ENCODE measurements around the gene METAP2.

The METAP2 gene

GRCh38 chr12:95528431-95528830 lies 54.5 kb downstream of the METAP2 start:
- TF ChIP-seq CTCF (IDR thresholded peaks at IDR 0.05; ENCODE audit: poor library complexity, severe bottlenecking), result no peak
- H3K27me3 ChIP-seq (ENCODE audit: insufficient read depth, poor library complexity, severe bottlenecking), result no peaks in the 10 kb centered on the region
- no peaks in the 10 kb centered on the region for H3K4me1 ChIP-seq (ENCODE audit: insufficient read depth, poor library complexity, severe bottlenecking)
- ATAC-seq (ENCODE audit: low read depth) (no peak), DNase-seq (ENCODE audit: low spot score) (no peak)
- H3K36me3 ChIP-seq (ENCODE audit: low read depth), result no peaks in the 10 kb centered on the region
- H3K9me3 ChIP-seq (ENCODE audit: severe bottlenecking), result no peaks in the 10 kb centered on the region
- H3K4me3 ChIP-seq (ENCODE audit: severe bottlenecking), result no peak overlapping the region
- no peak overlapping the region for H3K27ac ChIP-seq (ENCODE audit: poor library complexity, severe bottlenecking)

DNA sequence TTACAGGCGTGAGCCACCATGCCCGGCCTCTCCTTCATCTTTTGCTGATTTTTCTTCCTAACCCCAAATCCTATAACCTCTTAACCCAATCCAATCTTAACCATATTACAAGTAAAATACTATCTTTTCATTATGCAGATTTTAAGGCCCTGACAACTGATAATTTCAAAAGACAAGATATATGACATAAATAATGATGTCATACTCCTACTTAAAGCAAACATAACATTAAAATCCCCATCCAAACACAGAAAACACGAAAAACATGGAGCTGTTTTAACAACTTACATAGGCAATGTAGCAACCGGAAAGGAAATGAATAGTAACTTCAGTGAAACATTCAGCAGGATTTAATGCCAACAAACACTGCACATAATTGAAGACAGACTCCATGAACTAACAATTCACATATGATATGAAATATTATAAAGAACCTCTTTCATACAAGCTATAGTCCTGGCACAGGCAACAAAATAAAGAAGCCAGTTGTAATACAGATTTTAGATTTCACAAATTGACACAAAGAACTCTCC lies 55.8 kb downstream of the METAP2 start:
- no peaks in the 10 kb centered on the region for H3K4me1 ChIP-seq (ENCODE audit: insufficient read depth, poor library complexity, severe bottlenecking)

GRCh38 chr12:95532851-95533250 lies 58.9 kb downstream of the METAP2 start:
- no peak for TF ChIP-seq CTCF (IDR thresholded peaks at IDR 0.05; ENCODE audit: poor library complexity, severe bottlenecking)
- H3K9me3 ChIP-seq (ENCODE audit: severe bottlenecking), result no peaks in the 10 kb centered on the region
- no peak for DNase-seq (ENCODE audit: low spot score)
- peak; percentile 45; the same call in 1 of the 3 replicates for ATAC-seq (ENCODE audit: low read depth)
- no peak overlapping the region for H3K27ac ChIP-seq (ENCODE audit: poor library complexity, severe bottlenecking)
- H3K36me3 ChIP-seq (ENCODE audit: low read depth), result peaks cover 5% of the 10 kb centered on the region; the same call in 1 of the 2 replicates
- no peaks in the 10 kb centered on the region for H3K27me3 ChIP-seq (ENCODE audit: insufficient read depth, poor library complexity, severe bottlenecking)
- H3K4me1 ChIP-seq (ENCODE audit: insufficient read depth, poor library complexity, severe bottlenecking), result no peaks in the 10 kb centered on the region
- no peak overlapping the region for H3K4me3 ChIP-seq (ENCODE audit: severe bottlenecking)

More for the DNA sequence above, 55.8 kb downstream of the METAP2 start:
- Histone ChIP-seq H3K9me3 (ENCODE audit: severe bottlenecking) (no peaks in the 10 kb centered on the region), H3K27me3 (ENCODE audit: insufficient read depth, poor library complexity, severe bottlenecking) (no peaks in the 10 kb centered on the region), H3K36me3 (ENCODE audit: low read depth) (no peaks in the 10 kb centered on the region), H3K4me3 (ENCODE audit: severe bottlenecking) (no peak overlapping the region), H3K27ac (ENCODE audit: poor library complexity, severe bottlenecking) (no peak overlapping the region)
- no peak for TF ChIP-seq CTCF (IDR thresholded peaks at IDR 0.05; ENCODE audit: poor library complexity, severe bottlenecking)
- ATAC-seq (ENCODE audit: low read depth) (no peak), DNase-seq (ENCODE audit: low spot score) (no peak)

DNA sequence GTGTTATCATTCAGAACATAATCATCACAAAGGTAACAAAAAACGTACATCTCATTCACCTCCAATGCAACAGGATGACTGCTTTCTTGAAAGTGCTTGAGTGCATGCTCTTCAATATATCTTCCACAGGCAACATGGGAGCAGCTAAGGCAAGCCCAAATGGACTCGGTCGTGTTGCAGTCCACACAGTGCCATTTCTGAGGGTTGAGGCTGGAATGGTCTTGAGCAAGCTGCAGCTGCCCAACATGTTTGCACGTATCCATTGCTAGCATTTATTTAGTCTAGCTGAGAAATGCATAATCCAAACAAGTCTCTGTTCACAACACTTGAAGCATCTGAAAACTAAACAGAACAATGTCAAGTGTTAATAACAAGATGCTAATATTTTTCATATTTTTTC lies 60.0 kb downstream of the METAP2 start:
- Histone ChIP-seq H3K36me3 (ENCODE audit: low read depth) (peaks cover 5% of the 10 kb centered on the region; the same call in 1 of the 2 replicates), H3K9me3 (ENCODE audit: severe bottlenecking) (no peaks in the 10 kb centered on the region), H3K27ac (ENCODE audit: poor library complexity, severe bottlenecking) (no peak overlapping the region), H3K4me1 (ENCODE audit: insufficient read depth, poor library complexity, severe bottlenecking) (no peaks in the 10 kb centered on the region), H3K4me3 (ENCODE audit: severe bottlenecking) (no peak overlapping the region), H3K27me3 (ENCODE audit: insufficient read depth, poor library complexity, severe bottlenecking) (no peaks in the 10 kb centered on the region)
- ATAC-seq (ENCODE audit: low read depth), result no peak
- TF ChIP-seq CTCF (IDR thresholded peaks at IDR 0.05; ENCODE audit: poor library complexity, severe bottlenecking), result no peak
- no peak for DNase-seq (ENCODE audit: low spot score)

DNA sequence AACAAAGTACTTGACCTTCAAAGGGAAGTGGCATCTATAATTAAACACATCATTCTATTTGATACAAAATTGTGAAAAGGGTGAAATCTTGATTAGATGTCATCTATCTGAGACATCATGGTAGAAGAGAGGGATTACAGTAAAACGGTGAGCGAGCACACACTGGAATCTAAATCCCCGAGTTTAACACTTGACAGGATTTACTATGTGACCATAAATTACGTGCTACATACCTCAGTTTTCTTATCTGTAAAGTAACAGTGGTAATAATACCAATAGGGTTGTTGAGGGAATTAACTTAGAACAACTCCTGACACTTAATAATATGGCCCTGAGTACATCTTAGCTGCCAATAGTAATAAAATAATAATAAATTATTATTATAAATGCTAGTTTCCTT lies 64.1 kb downstream of the METAP2 start:
- Histone ChIP-seq H3K27me3 (ENCODE audit: insufficient read depth, poor library complexity, severe bottlenecking) (no peaks in the 10 kb centered on the region), H3K9me3 (ENCODE audit: severe bottlenecking) (no peaks in the 10 kb centered on the region), H3K4me3 (ENCODE audit: severe bottlenecking) (no peak overlapping the region), H3K4me1 (ENCODE audit: insufficient read depth, poor library complexity, severe bottlenecking) (no peaks in the 10 kb centered on the region), H3K36me3 (ENCODE audit: low read depth) (peaks cover 5% of the 10 kb centered on the region; the same call in 1 of the 2 replicates), H3K27ac (ENCODE audit: poor library complexity, severe bottlenecking) (no peak overlapping the region)
- DNase-seq (ENCODE audit: low spot score) (no peak), ATAC-seq (ENCODE audit: low read depth) (no peak)
- no peak for TF ChIP-seq CTCF (IDR thresholded peaks at IDR 0.05; ENCODE audit: poor library complexity, severe bottlenecking)

Measured in RWPE2 (cell line).